AG04450 (cell line): ENCODE data around the gene TAF4. TPM values are rescaled to one million over a fixed set of nuclear protein-coding genes. Genes with fewer than 3 reads are reported as not detected.

Experiments
- CTCF ChIA-PET: fragments of 300-600, 350-600 bp; formaldehyde crosslinking; extraction: SDS; loops from one replicate; lab custom pipeline; 2022; ENCODE audit warnings: antibody characterized with exemption, inconsistent platforms; lab: Charles Lee
- POLR2A ChIA-PET: fragments of 350-600 bp; formaldehyde crosslinking; extraction: SDS; loops from one replicate; lab custom pipeline; 2021; ENCODE audit warnings: antibody characterized with exemption, inconsistent platforms; lab: Yijun Ruan, JAX
- DNase-seq: peaks from one replicate; pipeline ENCODE4 v3.0.0-alpha.2; 2011; ENCODE audit warnings: low read depth, low spot score
- H3K27ac ChIP-seq: one replicate; pipeline ENCODE4 v1.5.1; 2012; ENCODE audit warnings: low read depth, low read length, control low read depth
- H3K27me3 ChIP-seq: one replicate; pipeline ENCODE4 v1.6.0; 2012; ENCODE audit warnings: low read length; ENCODE audit not compliant: control insufficient read depth, insufficient read depth
- H3K4me3 ChIP-seq: 2 replicates; pipeline ENCODE4 v1.5.1; 2011; ENCODE audit warnings: mild to moderate bottlenecking, low read depth, low read length, control low read depth
- H3K9me3 ChIP-seq: 2 replicates; pipeline ENCODE4 v1.5.1; 2012; ENCODE audit warnings: low read length; ENCODE audit not compliant: control insufficient read depth, insufficient read depth
- polyA plus RNA-seq: library from polyadenylated mRNA; depleted of rRNA; stranded (reverse); fragments of >200 nt; gene quantifications from 2 replicates; pipeline ENCODE4 v1.2.3, GENCODE V29; 2011
- TF ChIP-seq, protein P1 (sequence below): IDR thresholded peaks from 2 replicates; pipeline ENCODE4 v1.5.1; 2011; ENCODE audit warnings: low read depth, low read length, control low read depth, inconsistent platforms

TAF4 gene
- polyA plus RNA-seq, 1 experiment, result 2.7 TPM

DNA sequence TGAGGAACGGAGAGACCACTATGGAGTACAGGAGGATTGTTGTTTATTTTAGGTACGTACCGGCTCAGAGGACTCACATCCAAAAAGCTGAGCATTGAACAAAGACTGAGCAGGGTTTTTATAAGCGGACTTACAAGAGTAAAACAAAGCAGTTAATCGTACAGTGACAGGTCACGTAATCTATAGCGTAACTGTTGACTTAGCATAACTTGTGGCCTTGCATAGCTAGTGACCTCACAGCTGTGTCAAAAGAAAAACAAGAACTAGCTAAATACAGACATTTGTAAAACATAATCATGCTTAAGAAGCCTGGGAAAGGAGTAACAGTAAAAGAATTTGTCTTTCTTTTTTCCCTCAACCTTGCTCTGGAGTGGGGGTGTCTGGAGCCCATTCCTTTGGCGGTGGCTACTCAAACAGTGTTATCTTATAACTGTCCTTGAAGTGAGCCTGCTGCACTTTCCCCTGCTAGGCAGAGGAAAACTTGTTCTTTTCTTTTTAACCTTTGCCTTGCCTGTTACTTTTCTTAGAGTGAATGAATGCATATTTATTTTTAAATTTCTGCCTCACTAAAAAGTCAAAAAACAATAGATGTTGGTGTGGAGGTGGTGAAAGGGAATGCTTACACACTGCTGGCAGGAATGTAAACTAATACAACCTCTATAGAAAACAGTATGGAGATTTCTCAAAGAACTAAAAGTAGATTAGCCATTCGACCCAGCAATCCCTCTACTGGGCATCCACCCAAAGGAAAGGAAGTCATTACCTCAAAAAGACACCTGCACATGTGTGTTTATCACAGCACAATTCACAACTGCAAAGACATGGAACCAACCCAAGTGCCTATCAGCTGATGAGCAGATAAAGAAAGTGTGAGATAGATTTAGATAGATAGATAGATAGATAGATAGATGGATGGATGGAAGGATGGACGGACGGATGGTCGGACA is 109.0 kb downstream of the TAF4 start:
- Histone ChIP-seq H3K27me3 (peaks cover 8% of the 10 kb centered on the region), H3K27ac (no peak overlapping the region), H3K4me3 (no peak overlapping the region), H3K9me3 (peaks cover 4% of the 10 kb centered on the region)
- TF ChIP-seq, protein P1, sequence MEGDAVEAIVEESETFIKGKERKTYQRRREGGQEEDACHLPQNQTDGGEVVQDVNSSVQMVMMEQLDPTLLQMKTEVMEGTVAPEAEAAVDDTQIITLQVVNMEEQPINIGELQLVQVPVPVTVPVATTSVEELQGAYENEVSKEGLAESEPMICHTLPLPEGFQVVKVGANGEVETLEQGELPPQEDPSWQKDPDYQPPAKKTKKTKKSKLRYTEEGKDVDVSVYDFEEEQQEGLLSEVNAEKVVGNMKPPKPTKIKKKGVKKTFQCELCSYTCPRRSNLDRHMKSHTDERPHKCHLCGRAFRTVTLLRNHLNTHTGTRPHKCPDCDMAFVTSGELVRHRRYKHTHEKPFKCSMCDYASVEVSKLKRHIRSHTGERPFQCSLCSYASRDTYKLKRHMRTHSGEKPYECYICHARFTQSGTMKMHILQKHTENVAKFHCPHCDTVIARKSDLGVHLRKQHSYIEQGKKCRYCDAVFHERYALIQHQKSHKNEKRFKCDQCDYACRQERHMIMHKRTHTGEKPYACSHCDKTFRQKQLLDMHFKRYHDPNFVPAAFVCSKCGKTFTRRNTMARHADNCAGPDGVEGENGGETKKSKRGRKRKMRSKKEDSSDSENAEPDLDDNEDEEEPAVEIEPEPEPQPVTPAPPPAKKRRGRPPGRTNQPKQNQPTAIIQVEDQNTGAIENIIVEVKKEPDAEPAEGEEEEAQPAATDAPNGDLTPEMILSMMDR, result no peak
- POLR2A ChIA-PET, result no interaction called here
- CTCF ChIA-PET, result no interaction called here
- DNase-seq, result peak; percentile 39

DNA sequence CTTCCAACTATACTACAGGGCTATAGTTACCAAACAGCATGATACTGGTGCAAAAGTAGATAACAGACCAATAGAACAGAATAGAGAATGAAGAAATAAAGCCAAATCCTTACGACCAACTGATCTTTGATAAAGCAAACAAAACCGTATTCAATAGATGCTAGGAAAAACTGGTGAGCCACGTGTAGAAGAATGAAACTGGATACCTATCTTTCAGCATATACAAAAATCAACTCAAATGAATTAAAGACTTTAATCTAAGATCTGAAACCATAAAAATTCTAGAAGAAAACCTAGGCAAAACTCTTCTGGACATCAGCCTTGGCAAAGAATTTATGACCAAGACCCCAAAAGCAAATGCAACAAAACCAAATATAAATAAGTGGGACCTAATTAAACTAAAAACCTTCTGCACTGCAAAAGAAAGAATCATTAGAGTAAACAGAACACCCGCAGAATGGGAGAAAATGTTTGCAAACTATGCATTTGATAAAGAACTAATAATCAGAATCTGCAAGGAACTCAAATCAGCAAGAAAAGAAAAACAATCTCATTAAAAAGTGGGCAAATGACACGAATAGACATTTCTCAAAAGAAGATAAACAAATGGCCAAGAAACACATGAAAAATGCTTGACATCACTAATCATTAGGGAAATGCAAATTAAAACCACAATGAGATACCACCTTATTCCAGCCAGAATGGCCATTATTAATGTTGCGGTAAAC is 109.8 kb downstream of the TAF4 start:
- Histone ChIP-seq H3K27ac (no peak overlapping the region), H3K27me3 (peaks cover 8% of the 10 kb centered on the region), H3K9me3 (peaks cover 2% of the 10 kb centered on the region), H3K4me3 (no peak overlapping the region)
- ChIA-PET POLR2A (no interaction called here), CTCF (no interaction called here)
- TF ChIP-seq, protein P1, result no peak
- no peak for DNase-seq

DNA sequence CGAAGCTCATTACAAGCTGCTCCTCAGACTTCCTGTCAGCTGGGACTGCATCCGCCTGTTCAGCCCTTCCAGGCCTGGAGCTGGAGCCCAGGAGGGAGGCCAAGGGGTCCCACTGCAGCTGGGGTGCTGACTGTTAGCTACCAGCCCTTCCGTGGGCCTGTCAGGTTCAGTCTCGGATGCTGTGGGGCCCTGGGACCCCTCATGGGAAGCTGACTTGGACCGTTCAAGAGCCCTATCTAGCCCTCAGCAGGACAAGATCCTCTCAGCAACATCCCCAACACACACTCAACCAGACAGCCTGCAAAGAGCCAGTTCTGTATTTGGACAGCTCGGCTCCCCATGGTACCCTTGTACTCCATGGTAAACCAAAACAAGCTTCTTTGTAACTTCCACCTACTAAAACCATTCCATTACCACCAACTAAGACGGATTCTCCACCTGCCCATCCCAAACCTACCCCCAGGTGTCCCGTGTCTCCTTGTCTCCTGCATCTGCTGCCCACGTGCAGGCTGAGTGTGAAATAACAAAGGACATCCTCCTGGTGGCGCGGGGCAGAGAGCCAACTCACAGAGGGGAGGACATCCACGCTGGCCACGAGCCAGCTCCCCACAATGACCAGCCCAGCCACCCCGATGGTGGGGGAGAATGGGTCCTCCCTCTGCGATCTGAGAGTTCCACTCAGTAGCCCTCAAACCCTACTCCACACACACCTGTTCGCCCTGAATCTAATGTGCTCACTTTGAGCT is 111.2 kb downstream of the TAF4 start:
- ChIA-PET CTCF (no interaction called here), POLR2A (no interaction called here)
- H3K27me3 ChIP-seq, result peaks cover 8% of the 10 kb centered on the region
- H3K27ac ChIP-seq, result no peak overlapping the region
- no peak for DNase-seq
- TF ChIP-seq, protein P1, result no peak
- no peaks in the 10 kb centered on the region; the same call in none of the 2 replicates for H3K9me3 ChIP-seq
- no peak overlapping the region for H3K4me3 ChIP-seq

GRCh38 chr20:61953037-61954021 is 112.4 kb downstream of the TAF4 start:
- Histone ChIP-seq H3K27me3 (peaks cover 8% of the 10 kb centered on the region), H3K9me3 (no peaks in the 10 kb centered on the region; the same call in 1 of the 2 replicates), H3K27ac (no peak overlapping the region), H3K4me3 (no peak overlapping the region)
- TF ChIP-seq, protein P1, result no peak
- no peak for DNase-seq
- ChIA-PET CTCF (no interaction called here), POLR2A (no interaction called here)
